Left renal cortex interstitium (tissue), 4 donors: Measurements from ENCODE around the gene TAF1C. TPM values are rescaled to one million over a fixed set of nuclear protein-coding genes. Genes with fewer than 3 reads are reported as not detected.

Source experiments
- DNase-seq, 4 donors: peaks; one replicate each; pipeline ENCODE4 v3.0.0-alpha.2; 2013; ENCODE audit warnings: low read depth in 4 of 4, low spot score in 2 of 4, missing footprints in 1 of 4
- polyA plus RNA-seq, 4 donors: library from polyadenylated mRNA; unstranded; fragments of 120-200 nt; gene quantifications; one replicate each; pipeline ENCODE4 v1.2.1, GENCODE V29; 2013; ENCODE audit not compliant: insufficient read length in 4 of 4

Gene TAF1C
- polyA plus RNA-seq, 4 donors: 28.1 to 70.0 (median 43.5) TPM

- DNase-seq: no peak
Measured at GRCh38 chr16:84136331-84137125, 50.3 kb downstream of the TAF1C start.

- no peak for DNase-seq
Measured at GRCh38 chr16:84132527-84133285, 54.2 kb downstream of the TAF1C start.

GRCh38 chr16:84131117-84131516, 55.7 kb downstream of the TAF1C start:
- DNase-seq: no peak

Other genes with a start within 250 kb of the TAF1C start
- gene OSGIN1, start 233.8 kb downstream of the TAF1C start, polyA plus RNA-seq: under 1 TPM; 0.23 to 0.64 (median 0.45) TPM
- gene NECAB2, start 218.8 kb downstream of the TAF1C start, polyA plus RNA-seq: 1 to 10 TPM; 2.2 to 4.2 (median 3.4) TPM
- gene SLC38A8, start 144.3 kb downstream of the TAF1C start, polyA plus RNA-seq: under 1 TPM in 1 of 4 donors, not detected in 3; 0.14 TPM
- 100 to 1,000 TPM; 106 to 121 (median 117) TPM for gene MBTPS1, start 70.1 kb downstream of the TAF1C start, polyA plus RNA-seq
- 10 to 100 TPM; 44.3 to 47.8 (median 46.3) TPM for gene HSDL1, start 41.9 kb downstream of the TAF1C start, polyA plus RNA-seq
- gene DNAAF1, start 41.7 kb downstream of the TAF1C start, polyA plus RNA-seq: 1 to 10 TPM; 2.7 to 9.0 (median 5.2) TPM
- under 1 TPM in 3 of 4 donors, not detected in 1; 0.27 to 0.51 (median 0.31) TPM for gene ADAD2, start 4.1 kb upstream of the TAF1C start, polyA plus RNA-seq
- under 1 TPM in 2 of 4 donors, not detected in 2; 0.08 to 0.10 TPM for gene KCNG4, start 53.0 kb upstream of the TAF1C start, polyA plus RNA-seq
- gene WFDC1, start 107.8 kb upstream of the TAF1C start, polyA plus RNA-seq: 1 to 10 TPM; 3.1 to 4.3 (median 3.6) TPM
- gene ATP2C2, start 181.5 kb upstream of the TAF1C start, polyA plus RNA-seq: 1 to 10 TPM in 2 of 4 donors, under 1 TPM in 2; 0.62 to 2.2 (median 1.1) TPM